NCI-H69 (cell line): ENCODE measurements around the gene GPR22.
A peak's percentile ranks its signal among the peaks of the same experiment; 100 is the strongest.

Experiments used
- DNase-seq: peaks from one replicate; lab custom pipeline; 2025; lab: John Stamatoyannopoulos, UW

The GPR22 gene

GRCh38 chr7:107469929-107470328 is at the start of gene GPR22:
Gene GPR22, plus strand, starts transcription at chr7:107470057. Its CDS starts 4,004 bp downstream, at chr7:107474061.
- peak; percentile 35 for DNase-seq

DNA sequence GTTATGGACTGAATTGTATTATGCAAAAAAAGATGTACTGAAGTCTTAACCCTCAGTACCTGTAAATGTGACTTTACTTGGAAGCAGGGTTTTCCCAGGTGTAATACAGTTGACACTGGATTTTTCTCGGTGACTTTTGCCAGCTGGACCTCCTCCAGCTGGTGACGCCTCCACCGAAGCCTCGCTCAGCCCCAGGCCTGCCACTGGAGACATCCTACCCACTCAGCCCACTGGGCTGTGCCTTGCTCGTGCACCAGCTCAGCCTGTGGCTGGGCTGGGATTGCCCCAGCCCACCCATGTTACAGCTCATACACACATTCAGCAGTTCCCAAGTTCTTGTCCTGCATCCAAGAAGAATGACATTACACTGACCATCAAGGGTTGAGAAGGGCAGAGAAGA is 42.4 kb upstream of the GPR22 start:
- DNase-seq: no peak

DNA sequence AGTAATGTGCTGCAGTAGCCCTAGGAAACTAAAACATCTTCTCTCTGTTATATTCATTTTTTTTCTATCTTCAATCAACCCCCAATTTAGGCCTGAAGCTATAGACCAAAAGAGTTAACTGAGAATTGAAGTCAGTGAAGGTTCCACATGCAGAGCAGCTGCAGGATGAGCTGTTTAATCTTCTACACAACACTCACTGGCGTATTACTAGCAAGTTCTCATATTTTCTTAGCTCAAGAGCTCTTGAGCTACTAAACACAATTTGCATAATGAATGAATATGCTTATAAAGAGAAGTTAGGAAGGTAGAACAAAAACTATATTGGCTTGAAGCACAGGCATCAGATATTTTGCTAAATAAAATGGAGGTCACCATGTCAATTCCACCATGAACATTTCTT is 41.2 kb upstream of the GPR22 start:
- DNase-seq: no peak

DNA sequence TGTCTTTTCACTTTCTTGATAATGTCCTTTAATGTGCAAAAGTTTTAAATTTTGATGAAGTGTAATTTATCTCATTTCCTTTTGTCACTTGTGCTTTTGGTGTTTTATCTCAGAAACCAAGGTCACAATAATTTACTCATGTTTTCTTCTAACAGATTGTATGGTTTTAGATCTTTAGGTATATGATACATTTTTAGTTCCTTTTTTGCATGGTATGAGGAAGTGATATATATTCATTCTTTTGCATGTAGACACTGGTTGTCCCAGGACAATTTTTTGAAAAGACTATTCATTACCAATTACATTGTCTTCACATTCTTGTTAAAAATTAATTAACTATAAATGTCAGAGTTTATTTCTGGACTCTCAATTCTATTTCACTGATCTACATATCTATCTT is 39.8 kb upstream of the GPR22 start:
- no peak for DNase-seq

- DNase-seq: no peak
Observed at GRCh38 chr7:107432261-107432660, 37.6 kb upstream of the GPR22 start.

DNA sequence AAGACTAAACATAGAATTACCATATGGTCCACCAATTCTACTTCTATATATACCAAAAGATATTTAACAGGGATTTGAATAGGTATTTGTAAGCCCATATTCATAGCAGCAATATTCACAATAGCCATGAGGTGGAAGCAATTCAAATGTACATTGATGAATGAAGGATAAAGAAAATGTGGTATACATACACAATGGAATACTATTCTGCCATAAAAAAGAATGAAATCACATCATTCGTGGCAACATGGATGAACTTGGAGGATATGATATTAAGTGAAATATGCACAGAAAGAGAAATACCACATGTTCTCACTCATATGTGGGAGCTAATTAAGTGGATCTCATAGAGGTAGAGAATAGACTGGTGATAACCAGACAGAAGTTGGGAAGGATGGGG is 34.1 kb upstream of the GPR22 start:
- no peak for DNase-seq

- DNase-seq: no peak
Observed at GRCh38 chr7:107439025-107439424, 30.8 kb upstream of the GPR22 start.

DNA sequence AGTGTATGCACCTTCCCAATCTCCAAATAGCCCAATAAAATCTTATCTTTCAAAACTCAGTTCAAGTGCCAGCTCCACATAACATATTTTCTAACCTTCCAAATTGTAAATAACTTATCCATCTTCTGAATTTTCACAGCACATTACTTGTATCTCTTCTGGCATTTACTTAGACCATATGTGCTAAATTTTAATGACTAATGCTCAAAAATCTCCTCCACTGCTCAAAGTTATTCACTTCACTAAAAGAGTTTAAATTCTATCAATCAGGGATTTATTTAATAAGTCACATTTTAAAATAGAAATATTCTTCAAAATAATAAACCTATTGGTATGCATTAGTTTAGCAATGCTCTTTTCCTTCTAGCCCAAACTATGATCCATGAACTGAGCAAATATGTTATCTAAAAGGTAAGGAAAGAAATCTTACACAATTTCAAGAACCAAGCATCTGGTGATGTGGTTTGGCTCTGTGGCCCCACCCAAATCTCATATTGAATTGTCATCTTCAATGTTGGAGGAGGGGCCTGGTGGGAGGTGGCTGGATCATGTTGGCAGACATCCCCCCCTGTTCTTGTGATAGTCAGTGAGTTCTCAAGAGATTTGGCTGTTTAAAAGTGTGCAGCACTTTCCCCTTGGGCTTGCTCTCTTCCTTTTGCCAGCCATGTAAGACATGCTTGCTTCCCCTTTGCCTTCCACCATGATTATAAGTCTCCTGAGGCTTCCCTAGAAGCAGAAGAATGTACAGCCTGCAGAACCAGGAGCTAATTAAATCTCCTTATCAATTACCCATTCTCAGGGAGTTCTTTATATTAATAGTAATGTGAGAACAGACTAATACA is 28.1 kb upstream of the GPR22 start:
- no peak for DNase-seq

GRCh38 chr7:107442678-107443077 is 27.2 kb upstream of the GPR22 start:
- DNase-seq: no peak

DNA sequence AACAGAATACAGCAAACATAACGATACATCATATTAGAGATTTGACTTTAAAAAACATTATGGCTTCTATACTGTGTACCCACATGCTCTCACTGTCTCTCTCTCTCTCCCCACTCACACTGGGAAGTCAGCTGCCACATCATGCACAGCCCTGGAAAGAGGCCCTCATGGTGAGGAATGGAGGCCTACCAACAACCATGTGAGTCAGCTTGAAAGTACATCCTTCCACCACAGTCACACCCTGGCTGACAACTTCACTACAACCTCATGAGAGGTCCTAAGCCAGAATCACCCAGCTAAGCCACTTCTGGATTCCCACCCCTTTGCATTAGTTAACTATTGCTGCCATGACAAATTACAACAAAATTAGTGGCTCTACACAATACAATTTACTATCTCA is 23.3 kb upstream of the GPR22 start:
- DNase-seq: no peak

DNA sequence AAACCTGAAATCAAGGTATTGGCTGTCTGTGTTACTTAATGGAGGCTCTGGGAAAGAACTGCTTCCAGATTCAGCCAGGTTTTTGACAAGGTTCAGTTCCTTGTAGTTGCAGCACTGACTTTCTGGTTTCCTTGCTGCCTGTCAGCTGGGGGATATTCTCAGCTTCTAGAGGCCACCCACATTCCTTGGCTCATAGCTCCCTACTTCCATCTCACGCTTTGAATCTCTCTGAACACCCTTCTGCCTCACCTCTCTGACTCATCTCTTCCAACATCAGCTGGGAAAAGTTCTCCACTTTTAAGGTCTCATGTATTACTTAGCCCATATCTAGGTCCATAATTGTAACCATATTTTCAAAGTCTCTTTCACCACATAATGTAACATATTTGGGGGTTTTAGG is 22.9 kb upstream of the GPR22 start:
- DNase-seq: no peak

GRCh38 chr7:107450970-107451369 is 18.9 kb upstream of the GPR22 start:
- DNase-seq: no peak

- no peak for DNase-seq
Observed at GRCh38 chr7:107453388-107453787, 16.5 kb upstream of the GPR22 start.

- no peak for DNase-seq
Observed at GRCh38 chr7:107461938-107462533, 7.8 kb upstream of the GPR22 start.

DNA sequence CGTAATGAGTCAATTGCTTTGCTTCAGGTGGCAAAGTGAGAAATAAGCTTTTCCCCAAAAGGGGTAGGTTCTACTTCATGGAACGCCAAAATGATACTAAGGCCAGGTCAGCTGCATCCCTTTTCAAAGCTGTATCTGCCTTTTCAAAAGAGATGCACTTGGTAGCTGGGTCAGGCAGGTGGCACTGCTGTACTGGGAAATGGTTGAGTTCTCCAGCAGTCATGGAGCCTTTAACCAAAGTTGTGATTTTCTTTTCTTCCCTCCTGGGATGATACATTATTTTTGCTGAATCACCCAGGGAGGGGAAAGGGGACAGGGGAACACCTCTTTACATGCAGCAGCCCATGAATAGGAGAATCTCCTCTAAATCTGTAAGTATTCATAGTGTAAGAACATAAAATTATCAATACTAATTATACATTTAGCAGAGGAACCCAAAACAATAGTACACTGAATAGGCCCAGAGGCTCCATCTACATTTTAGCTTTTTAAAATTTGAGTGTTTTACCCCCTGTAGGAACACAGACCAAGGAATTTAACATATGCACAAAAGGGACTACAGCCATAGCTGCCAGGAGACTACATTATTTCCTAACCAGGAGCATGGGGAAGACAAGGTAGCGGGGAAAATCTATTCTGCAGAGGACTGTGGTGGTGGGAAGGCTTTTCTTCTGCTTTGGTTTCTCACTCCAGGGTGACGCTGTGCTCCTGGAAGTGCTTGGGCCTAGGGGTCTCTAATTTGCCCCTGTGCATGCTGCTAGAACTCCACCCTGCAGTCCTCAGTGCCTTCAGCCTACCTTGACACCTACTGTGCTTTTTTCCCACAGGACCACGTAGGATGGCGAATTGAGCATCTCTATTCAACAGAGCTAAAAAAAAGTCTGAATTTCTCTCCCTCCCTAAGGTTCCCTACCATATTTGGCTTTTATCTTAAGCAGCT is 6.4 kb upstream of the GPR22 start:
- peak; percentile 76 for DNase-seq

DNA sequence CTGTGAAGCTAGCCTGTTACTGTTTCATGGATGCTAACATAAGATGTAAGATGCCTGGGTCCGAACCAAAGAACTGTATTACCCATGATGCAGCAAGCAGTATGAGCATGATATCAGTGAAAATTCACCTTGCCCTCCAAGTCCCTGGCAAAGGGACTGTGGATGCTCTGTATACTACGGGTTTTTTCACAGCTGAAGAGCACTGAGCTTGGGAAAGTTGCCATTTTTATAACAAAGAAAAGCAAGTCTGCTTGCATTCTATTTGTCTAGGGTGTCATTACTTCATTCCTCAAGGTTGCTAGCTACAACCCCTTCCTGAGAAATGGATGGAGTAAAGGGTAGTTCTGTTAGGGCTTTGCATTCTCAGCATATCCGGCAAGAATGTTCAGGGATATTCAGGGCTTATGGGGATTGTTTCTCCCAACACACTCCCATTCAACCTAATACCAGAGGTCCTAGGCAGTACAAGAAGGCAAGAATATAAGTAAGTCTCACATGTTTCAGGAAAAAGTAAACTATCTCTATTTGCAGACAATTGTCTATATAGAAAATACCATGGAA is 5.1 kb upstream of the GPR22 start:
- DNase-seq: no peak

GRCh38 chr7:107467972-107468371 is 1.9 kb upstream of the GPR22 start:
- DNase-seq: no peak

DNA sequence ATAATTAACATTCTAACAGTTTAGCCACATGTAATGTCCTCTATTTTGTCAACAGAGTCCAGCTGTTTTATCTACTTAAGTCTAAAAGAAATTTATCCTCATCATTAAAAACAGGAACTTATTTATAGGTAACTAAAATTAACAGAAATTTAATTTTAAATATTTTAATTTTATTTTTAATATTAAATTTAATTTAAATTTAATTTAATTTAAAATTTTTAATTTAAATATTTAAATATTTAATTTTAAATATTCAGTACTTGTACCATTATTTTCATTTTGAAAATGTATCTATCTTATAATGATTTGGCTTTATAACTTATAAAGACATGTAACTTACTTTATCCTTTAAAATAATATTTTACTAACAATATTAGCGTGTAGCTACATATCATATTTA is 1.0 kb upstream of the GPR22 start:
- DNase-seq: no peak

GRCh38 chr7:107471292-107472070 is 1.6 kb downstream of the GPR22 start:
- no peak for DNase-seq

DNA sequence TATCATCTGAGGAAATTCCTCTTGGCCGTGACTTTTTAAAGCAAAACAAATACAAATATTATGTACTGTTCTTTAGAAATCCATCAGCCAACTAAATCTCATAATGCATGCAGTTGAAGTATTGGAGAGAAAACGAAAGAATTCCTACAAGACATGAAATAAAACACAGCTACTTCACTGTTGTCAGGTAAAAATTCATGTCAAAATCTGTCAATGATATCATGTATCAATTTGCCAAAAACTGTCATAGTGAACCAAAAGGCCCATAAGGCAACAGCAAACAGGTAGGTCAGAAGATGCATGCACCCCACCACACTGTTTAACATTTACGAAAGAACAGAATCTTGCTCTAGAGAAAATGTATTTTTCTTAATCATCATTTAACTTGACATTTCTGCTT is 2.3 kb downstream of the GPR22 start:
- no peak for DNase-seq

DNA sequence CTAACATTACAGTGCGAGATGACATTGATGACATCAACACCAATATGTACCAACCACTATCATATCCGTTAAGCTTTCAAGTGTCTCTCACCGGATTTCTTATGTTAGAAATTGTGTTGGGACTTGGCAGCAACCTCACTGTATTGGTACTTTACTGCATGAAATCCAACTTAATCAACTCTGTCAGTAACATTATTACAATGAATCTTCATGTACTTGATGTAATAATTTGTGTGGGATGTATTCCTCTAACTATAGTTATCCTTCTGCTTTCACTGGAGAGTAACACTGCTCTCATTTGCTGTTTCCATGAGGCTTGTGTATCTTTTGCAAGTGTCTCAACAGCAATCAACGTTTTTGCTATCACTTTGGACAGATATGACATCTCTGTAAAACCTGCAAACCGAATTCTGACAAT is 4.3 kb downstream of the GPR22 start:
- DNase-seq: no peak
